ENCODE results near the gene CD247. TPM values are rescaled to one million over a fixed set of nuclear protein-coding genes. Genes with fewer than 3 reads are reported as not detected.

CD247 gene
- total RNA-seq, 1 donor from 2014 or later: 8.9 TPM

GRCh38 chr1:167493372-167493771, 25.0 kb downstream of the CD247 start:
- TF ChIP-seq CTCF (IDR thresholded peaks at IDR 0.05): no peak
- Histone ChIP-seq H3K4me3 (no peak overlapping the region), H3K27ac (no peak overlapping the region), H3K36me3 (no peaks in the 10 kb centered on the region), H3K4me1 (peaks cover 7% of the 10 kb centered on the region), H3K27me3 (no peaks in the 10 kb centered on the region), H3K9me3 (no peaks in the 10 kb centered on the region)
- ATAC-seq: no peak
- no peak for DNase-seq
- intact Hi-C loops (cut with DNase I): no loop called here

GRCh38 chr1:167492481-167492910, 25.8 kb downstream of the CD247 start:
- peak overlapping the region; percentile 14 for H3K4me3 ChIP-seq
- no peak overlapping the region for H3K27ac ChIP-seq
- H3K9me3 ChIP-seq: no peaks in the 10 kb centered on the region
- intact Hi-C loops (cut with DNase I): no loop called here
- peaks cover 7% of the 10 kb centered on the region for H3K4me1 ChIP-seq
- no peak for TF ChIP-seq CTCF (IDR thresholded peaks at IDR 0.05)
- DNase-seq (no peak), ATAC-seq (no peak)
- no peaks in the 10 kb centered on the region for H3K27me3 ChIP-seq
- no peaks in the 10 kb centered on the region for H3K36me3 ChIP-seq

- Histone ChIP-seq H3K9me3 (no peaks in the 10 kb centered on the region), H3K27ac (no peak overlapping the region), H3K4me1 (peaks cover 7% of the 10 kb centered on the region), H3K4me3 (peak overlapping the region; percentile 14), H3K36me3 (no peaks in the 10 kb centered on the region), H3K27me3 (no peaks in the 10 kb centered on the region)
- no peak for DNase-seq
- ATAC-seq: peak; percentile 54
- intact Hi-C loops (cut with DNase I): no loop called here
- no peak for TF ChIP-seq CTCF (IDR thresholded peaks at IDR 0.05)
These were observed 26.5 kb downstream of the CD247 start for GRCh38 chr1:167491586-167492461.

GRCh38 chr1:167490765-167491164, 27.6 kb downstream of the CD247 start:
- DNase-seq: no peak
- no peaks in the 10 kb centered on the region for H3K9me3 ChIP-seq

GRCh38 chr1:167489571-167490340, 28.6 kb downstream of the CD247 start:
- Histone ChIP-seq H3K4me3 (no peak overlapping the region), H3K4me1 (peaks cover 7% of the 10 kb centered on the region), H3K36me3 (no peaks in the 10 kb centered on the region), H3K27ac (no peak overlapping the region), H3K27me3 (no peaks in the 10 kb centered on the region), H3K9me3 (no peaks in the 10 kb centered on the region)
- no peak for DNase-seq
- TF ChIP-seq CTCF (IDR thresholded peaks at IDR 0.05): no peak
- intact Hi-C loops (cut with DNase I): no loop called here
- ATAC-seq: no peak

More at GRCh38 chr1:167490765-167491164, 27.6 kb downstream of the CD247 start:
- no peak overlapping the region for H3K4me3 ChIP-seq
- no peak for TF ChIP-seq CTCF (IDR thresholded peaks at IDR 0.05)
- intact Hi-C loops (cut with DNase I): no loop called here
- no peak overlapping the region for H3K27ac ChIP-seq
- no peaks in the 10 kb centered on the region for H3K27me3 ChIP-seq
- H3K36me3 ChIP-seq: no peaks in the 10 kb centered on the region
- ATAC-seq: no peak
- peaks cover 7% of the 10 kb centered on the region for H3K4me1 ChIP-seq
